Measurements from ENCODE around the gene SLC9A5. TPM values are rescaled to one million over a fixed set of nuclear protein-coding genes. Genes with fewer than 3 reads are reported as not detected.

The SLC9A5 gene
- total and polyA plus RNA-seq, 9 of the 15 experiments (the other 6 are each of a cell fraction or from before 2014, with no cell fraction given), result 0.06 to 3.1 (median 1.2) TPM

DNA sequence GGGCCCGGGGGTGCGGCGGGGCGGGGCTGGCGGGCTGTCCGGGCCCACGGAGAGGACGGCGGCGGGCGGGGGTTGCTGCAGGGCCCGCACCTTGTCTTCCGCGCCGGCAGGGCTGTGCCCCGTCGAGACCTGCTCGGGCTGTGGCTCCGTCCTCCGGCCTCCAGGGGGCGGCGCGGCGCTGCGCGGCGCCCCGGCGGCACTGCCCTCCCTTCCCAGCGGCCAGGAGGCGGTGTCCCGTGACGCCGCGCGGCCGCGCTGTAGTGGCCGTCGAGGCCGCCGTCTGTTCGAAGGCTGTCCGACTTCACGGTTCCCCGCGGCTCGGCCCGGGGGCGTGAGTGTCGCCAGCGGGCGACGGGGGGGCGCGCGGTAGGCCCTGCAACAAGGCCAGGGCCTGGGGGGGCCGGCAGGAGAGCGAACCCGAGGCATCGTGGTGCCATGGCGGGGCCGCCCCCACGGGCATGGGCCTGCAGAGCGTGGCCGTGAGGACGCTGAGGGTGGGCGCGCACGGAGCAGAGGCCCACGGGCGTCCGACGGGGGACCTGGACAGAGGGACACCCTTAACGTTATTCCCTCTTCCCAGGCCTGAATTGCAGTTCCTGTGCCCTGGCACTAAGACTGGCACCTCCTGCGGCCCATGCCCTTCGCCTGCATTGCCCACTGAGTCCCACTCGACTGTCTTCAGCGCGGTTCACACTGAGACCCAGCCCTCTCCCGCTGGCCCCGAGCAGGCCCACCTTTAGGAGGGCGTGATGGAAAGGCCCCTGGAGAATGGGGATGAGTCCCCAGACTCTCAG lies 30.7 kb downstream of the SLC9A5 start, which contains the start of gene PLEKHG4 (continued):
- TF ChIP-seq ZBTB2 (IDR thresholded peaks at IDR 0.05), result no peak
- TF ChIP-seq, protein P1, sequence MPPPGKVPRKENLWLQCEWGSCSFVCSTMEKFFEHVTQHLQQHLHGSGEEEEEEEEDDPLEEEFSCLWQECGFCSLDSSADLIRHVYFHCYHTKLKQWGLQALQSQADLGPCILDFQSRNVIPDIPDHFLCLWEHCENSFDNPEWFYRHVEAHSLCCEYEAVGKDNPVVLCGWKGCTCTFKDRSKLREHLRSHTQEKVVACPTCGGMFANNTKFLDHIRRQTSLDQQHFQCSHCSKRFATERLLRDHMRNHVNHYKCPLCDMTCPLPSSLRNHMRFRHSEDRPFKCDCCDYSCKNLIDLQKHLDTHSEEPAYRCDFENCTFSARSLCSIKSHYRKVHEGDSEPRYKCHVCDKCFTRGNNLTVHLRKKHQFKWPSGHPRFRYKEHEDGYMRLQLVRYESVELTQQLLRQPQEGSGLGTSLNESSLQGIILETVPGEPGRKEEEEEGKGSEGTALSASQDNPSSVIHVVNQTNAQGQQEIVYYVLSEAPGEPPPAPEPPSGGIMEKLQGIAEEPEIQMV (tag; conservative IDR thresholded peaks at IDR 0.05; ENCODE audit: low read depth), result no peak
- TF ChIP-seq PTBP1 (IDR thresholded peaks at IDR 0.05; ENCODE audit: low read depth, low read length), result no peak
- TF ChIP-seq LEF1 (IDR thresholded peaks at IDR 0.05), result no peak
- TF ChIP-seq NFATC3 (IDR thresholded peaks at IDR 0.05), result no peak
- TF ChIP-seq BCL6 (CRISPR knock-in tag; IDR thresholded peaks at IDR 0.05), result no peak
- TF ChIP-seq SMARCC2 (IDR thresholded peaks at IDR 0.05; ENCODE audit: low read depth), result no peak
- no peak for TF ChIP-seq HES1 (IDR thresholded peaks at IDR 0.05; ENCODE audit: low read depth)
- no peak for TF ChIP-seq GTF2B (IDR thresholded peaks at IDR 0.05; ENCODE audit: extremely low read depth, insufficient read length)
- TF ChIP-seq HNRNPL (IDR thresholded peaks at IDR 0.05; ENCODE audit: low read depth, low read length), result peak; percentile 98
- TF ChIP-seq ATF2 (CRISPR knock-in tag; IDR thresholded peaks at IDR 0.05), result no peak; the same call in 1 of the 2 replicates
- TF ChIP-seq SMC3 (conservative IDR thresholded peaks at IDR 0.05; ENCODE audit: insufficient read depth, low read depth, low read length), result peak; percentile 75
- TF ChIP-seq, protein P2, sequence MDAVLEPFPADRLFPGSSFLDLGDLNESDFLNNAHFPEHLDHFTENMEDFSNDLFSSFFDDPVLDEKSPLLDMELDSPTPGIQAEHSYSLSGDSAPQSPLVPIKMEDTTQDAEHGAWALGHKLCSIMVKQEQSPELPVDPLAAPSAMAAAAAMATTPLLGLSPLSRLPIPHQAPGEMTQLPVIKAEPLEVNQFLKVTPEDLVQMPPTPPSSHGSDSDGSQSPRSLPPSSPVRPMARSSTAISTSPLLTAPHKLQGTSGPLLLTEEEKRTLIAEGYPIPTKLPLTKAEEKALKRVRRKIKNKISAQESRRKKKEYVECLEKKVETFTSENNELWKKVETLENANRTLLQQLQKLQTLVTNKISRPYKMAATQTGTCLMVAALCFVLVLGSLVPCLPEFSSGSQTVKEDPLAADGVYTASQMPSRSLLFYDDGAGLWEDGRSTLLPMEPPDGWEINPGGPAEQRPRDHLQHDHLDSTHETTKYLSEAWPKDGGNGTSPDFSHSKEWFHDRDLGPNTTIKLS (IDR thresholded peaks at IDR 0.05; ENCODE audit: borderline replicate concordance, low read depth), result peak; percentile 77; the same call in 1 of the 2 replicates
- TF ChIP-seq SMARCA4 (IDR thresholded peaks at IDR 0.05), result no peak
- peak; percentile 54; the same call in 1 of the 2 replicates for TF ChIP-seq SOX6 (IDR thresholded peaks at IDR 0.05)
- TF ChIP-seq ZC3H4 (CRISPR knock-in tag; IDR thresholded peaks at IDR 0.05; ENCODE audit: borderline replicate concordance), result no peak
- TF ChIP-seq THRAP3 (IDR thresholded peaks at IDR 0.05; ENCODE audit: borderline replicate concordance), result no peak
- peak; percentile 53; the same call in 1 of the 2 replicates for TF ChIP-seq ESRRA (IDR thresholded peaks at IDR 0.05; ENCODE audit: borderline replicate concordance, low read depth)
- TF ChIP-seq, protein P3, sequence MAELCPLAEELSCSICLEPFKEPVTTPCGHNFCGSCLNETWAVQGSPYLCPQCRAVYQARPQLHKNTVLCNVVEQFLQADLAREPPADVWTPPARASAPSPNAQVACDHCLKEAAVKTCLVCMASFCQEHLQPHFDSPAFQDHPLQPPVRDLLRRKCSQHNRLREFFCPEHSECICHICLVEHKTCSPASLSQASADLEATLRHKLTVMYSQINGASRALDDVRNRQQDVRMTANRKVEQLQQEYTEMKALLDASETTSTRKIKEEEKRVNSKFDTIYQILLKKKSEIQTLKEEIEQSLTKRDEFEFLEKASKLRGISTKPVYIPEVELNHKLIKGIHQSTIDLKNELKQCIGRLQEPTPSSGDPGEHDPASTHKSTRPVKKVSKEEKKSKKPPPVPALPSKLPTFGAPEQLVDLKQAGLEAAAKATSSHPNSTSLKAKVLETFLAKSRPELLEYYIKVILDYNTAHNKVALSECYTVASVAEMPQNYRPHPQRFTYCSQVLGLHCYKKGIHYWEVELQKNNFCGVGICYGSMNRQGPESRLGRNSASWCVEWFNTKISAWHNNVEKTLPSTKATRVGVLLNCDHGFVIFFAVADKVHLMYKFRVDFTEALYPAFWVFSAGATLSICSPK (IDR thresholded peaks at IDR 0.05; ENCODE audit: borderline replicate concordance), result no peak

All from K562 (cell line).